ENCODE results near the gene SPRR2E. TPM values are rescaled to one million over a fixed set of nuclear protein-coding genes. Genes with fewer than 3 reads are reported as not detected.

SPRR2E gene
- total and polyA plus RNA-seq, 2 of the 8 experiments (the other 6 are each of a cell fraction or from before 2014, with no cell fraction given) = not detected

DNA sequence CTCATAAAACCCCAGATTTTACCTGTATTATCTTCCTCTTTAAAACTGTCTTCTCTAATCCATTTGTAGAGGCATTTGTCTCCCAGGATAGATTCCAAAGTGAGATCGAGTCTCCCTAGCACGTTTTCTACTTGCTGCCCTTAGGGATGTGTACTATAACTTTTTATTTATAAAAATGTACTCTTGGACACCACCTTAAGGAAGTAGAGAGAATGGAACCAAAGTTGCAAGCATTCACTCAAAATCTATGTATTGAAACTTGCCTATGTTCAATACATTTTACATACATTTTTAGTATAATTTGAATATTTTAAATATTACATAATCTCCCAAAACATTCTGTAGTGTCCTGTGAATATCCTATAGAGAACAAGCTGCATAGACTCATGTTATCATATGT, 36.2 kb downstream of the SPRR2E start:
- Histone ChIP-seq H3K79me2 (ENCODE audit: control insufficient read depth in 1 of 2, insufficient read depth in 2 of 2, low read length in 2 of 2) (no peaks in the 10 kb centered on the region), H2BK5ac (ENCODE audit: low read depth, low read length) (no peak overlapping the region), H4K5ac (ENCODE audit: insufficient read length, low read depth, low read length) (no peak overlapping the region), H2BK15ac (ENCODE audit: low read length) (no peak overlapping the region), H2AK5ac (ENCODE audit: low read depth, low read length) (no peak overlapping the region), H3K23ac (ENCODE audit: insufficient read length) (no peak overlapping the region), H3K9ac (replicated peaks in 1 of 4; ENCODE audit: extremely low read depth in 1 of 4, low read depth in 3 of 4, low read length in 3 of 4) (no peak overlapping the region), H2BK20ac (ENCODE audit: low read length) (no peak overlapping the region), H3K14ac (ENCODE audit: insufficient read length) (no peak overlapping the region), H3K23me2 (ENCODE audit: low read depth, low read length) (no peaks in the 10 kb centered on the region), H2BK12ac (ENCODE audit: low read depth, low read length) (no peak overlapping the region), H3K56ac (replicated peaks; ENCODE audit: insufficient read length, low read depth, low read length) (no peak overlapping the region), H3K36me3 (ENCODE audit: control insufficient read depth in 2 of 4, insufficient read depth in 4 of 4, low read length in 3 of 4) (no peaks in the 10 kb centered on the region), H4K91ac (replicated peaks; ENCODE audit: insufficient read length, low read length) (no peak overlapping the region), H3K27ac (ENCODE audit: low read depth, low read length) (no peak overlapping the region), H3K4me2 (ENCODE audit: insufficient read depth in 1 of 2, low read depth in 2 of 2, low read length in 2 of 2) (no peak overlapping the region), H3K4ac (replicated peaks; ENCODE audit: insufficient read length, low read depth, low read length) (no peak overlapping the region), H4K8ac (ENCODE audit: extremely low read depth, insufficient read depth, low read length) (no peak overlapping the region), H4K20me1 (replicated peaks in 1 of 2; ENCODE audit: control insufficient read depth in 1 of 2, insufficient read depth in 2 of 2, low read length in 2 of 2) (no peaks in the 10 kb centered on the region), H3K4me1 (replicated peaks in 1 of 4; ENCODE audit: control insufficient read depth in 3 of 4, insufficient read depth in 4 of 4, low read length in 3 of 4) (no peaks in the 10 kb centered on the region), H3K4me3 (ENCODE audit: extremely low read depth in 1 of 4, insufficient read depth in 2 of 4, low read depth in 3 of 4, low read length in 4 of 4) (no peak overlapping the region), H3K18ac (ENCODE audit: extremely low read depth, low read length) (no peak overlapping the region), H2BK120ac (replicated peaks; ENCODE audit: low read depth, low read length) (no peak overlapping the region), H3K27me3 (replicated peaks in 1 of 4; ENCODE audit: control insufficient read depth in 3 of 4, extremely low read depth in 1 of 4, insufficient read depth in 3 of 4, low read length in 3 of 4) (no peaks in the 10 kb centered on the region), H3K79me1 (ENCODE audit: low read depth, low read length) (no peaks in the 10 kb centered on the region), H3K9me3 (ENCODE audit: insufficient read depth in 2 of 2, low read depth in 1 of 2, low read length in 1 of 2) (no peaks in the 10 kb centered on the region), H2AFZ (ENCODE audit: low read length) (no peak overlapping the region)
- POLR2A ChIA-PET (ENCODE audit: partially characterized antibody) = no interaction called here
- CTCF ChIA-PET (ENCODE audit: partially characterized antibody) = interaction anchor here (0.7 to 0.9 kb wide), 5 partner anchors 9 to 105 kb away, joined by 3 read pairs; no protein-coding TSS in a partner anchor
- no peak for DNase-seq (ENCODE audit: low read depth in 1 of 2, low spot score in 2 of 2)
- WGBS, 2 experiments (ENCODE audit: extremely low coverage in 1 of 2, insufficient coverage in 1 of 2, insufficient read length in 1 of 2, insufficient replicate concordance in 2 of 2, low coverage in 1 of 2, low lambda C conversion rate in 2 of 2, missing lambda C conversion rate in 1 of 2) = 87% methylated on average over 2 of the region's 2 CpGs; no CpG with 5 or more reads in 1 of the 2 experiments
- no peak for FAIRE-seq
- TF ChIP-seq RNF2 (IDR thresholded peaks at IDR 0.05; ENCODE audit: borderline replicate concordance, low read depth, low read length, missing control alignments, poor library complexity, severe bottlenecking) (no peak), CEBPB (IDR thresholded peaks at IDR 0.05; ENCODE audit: low read depth, low read length) (no peak), TBP (IDR thresholded peaks at IDR 0.05; ENCODE audit: low read depth, low read length) (no peak), SRF (IDR thresholded peaks at IDR 0.05; ENCODE audit: low read depth, low read length) (no peak), SP1 (IDR thresholded peaks at IDR 0.05; ENCODE audit: low read depth, low read length) (no peak), SUZ12 (IDR thresholded peaks at IDR 0.05; ENCODE audit: low read length) (no peak), SIX5 (IDR thresholded peaks at IDR 0.05; ENCODE audit: low read depth, low read length) (no peak), ATF2 (IDR thresholded peaks at IDR 0.05; ENCODE audit: low read length) (no peak), CREB1 (IDR thresholded peaks at IDR 0.05) (no peak), EZH2 (IDR thresholded peaks at IDR 0.05; ENCODE audit: low read depth, low read length, severe bottlenecking) (no peak), HDAC6 (IDR thresholded peaks at IDR 0.05; ENCODE audit: low read depth, low read length) (no peak), FOSL1 (IDR thresholded peaks at IDR 0.05; ENCODE audit: insufficient read depth, low read depth, low read length) (no peak), GTF2F1 (IDR thresholded peaks at IDR 0.05; ENCODE audit: borderline replicate concordance, low read depth, low read length) (no peak), EGR1 (IDR thresholded peaks at IDR 0.05; ENCODE audit: borderline replicate concordance, low read depth, low read length) (no peak)

Measured in H1 (cell line).